ENCODE measurements around the gene GPHA2. TPM values are rescaled to one million over a fixed set of nuclear protein-coding genes. Genes with fewer than 3 reads are reported as not detected.

The GPHA2 gene
- total and polyA plus RNA-seq, 2 experiments from 2014 or later, result not detected

DNA sequence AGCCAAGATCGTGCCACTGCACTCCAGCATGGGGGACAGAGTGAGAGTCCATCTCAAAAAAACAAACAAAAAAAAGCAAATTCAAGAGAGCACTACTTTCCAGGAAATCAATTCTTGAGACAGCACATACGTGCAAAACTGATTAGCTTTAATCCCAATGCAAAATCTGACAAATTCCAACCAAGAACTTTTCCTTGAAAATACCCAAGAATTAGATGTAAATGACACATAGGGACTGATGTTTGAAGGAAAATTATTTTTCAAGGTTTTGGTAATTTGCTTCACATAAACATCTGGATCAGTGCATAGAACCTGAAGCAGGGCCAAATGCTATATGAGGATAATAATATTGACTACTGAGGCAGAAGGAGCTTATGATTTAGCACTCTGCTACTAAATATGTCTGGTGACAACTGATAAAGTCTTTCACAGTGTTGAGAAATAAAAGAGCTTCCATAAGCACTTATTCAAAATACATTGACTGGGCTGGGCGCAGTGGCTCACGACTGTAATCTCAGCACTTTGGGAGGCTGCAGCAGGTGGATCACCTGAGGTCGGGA, 27.5 kb upstream of the GPHA2 start:
- no peak overlapping the region for H3K4me3 ChIP-seq
- DNase-seq (ENCODE audit: low spot score), result no peak

DNA sequence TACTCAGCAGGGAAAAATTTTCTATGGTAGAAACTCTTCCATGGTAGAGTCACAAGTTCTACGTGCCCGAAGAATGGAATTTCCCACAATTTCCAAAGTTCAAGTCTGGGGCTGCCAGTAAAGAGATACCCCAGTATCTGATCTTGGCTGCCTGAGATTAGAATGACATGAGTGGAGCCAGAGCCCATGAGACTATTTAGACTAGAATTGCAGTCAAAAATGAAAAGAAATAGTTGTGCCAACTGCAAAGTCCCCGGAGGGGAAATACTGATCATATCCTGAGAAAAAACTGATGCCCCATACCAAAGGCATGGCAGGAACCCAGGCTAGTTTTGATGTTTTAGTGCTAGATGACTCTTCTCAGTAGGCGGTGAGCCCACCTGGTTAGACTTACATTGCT, 25.0 kb upstream of the GPHA2 start:
- WGBS (ENCODE audit: low lambda C conversion rate, missing lambda C conversion rate), result 76% methylated on average over 4 of the region's 4 CpGs
- DNase-seq (ENCODE audit: low spot score), result no peak
- Histone ChIP-seq H3K27ac (no peak overlapping the region), H2AFZ (no peak overlapping the region), H3K4me1 (ENCODE audit: insufficient read depth) (no peaks in the 10 kb centered on the region), H4K20me1 (ENCODE audit: insufficient read depth, poor library complexity, severe bottlenecking) (no peaks in the 10 kb centered on the region), H3K9me3 (ENCODE audit: low read depth) (no peaks in the 10 kb centered on the region), H3K9me2 (replicated peaks; ENCODE audit: insufficient read depth) (no peaks in the 10 kb centered on the region), H3K4me2 (no peak overlapping the region), H3K4me3 (no peak overlapping the region), H3K27me3 (no peaks in the 10 kb centered on the region), H3K79me2 (no peaks in the 10 kb centered on the region), H3K36me3 (replicated peaks; ENCODE audit: insufficient read depth, low read depth) (no peaks in the 10 kb centered on the region)
- TF ChIP-seq, protein P1, sequence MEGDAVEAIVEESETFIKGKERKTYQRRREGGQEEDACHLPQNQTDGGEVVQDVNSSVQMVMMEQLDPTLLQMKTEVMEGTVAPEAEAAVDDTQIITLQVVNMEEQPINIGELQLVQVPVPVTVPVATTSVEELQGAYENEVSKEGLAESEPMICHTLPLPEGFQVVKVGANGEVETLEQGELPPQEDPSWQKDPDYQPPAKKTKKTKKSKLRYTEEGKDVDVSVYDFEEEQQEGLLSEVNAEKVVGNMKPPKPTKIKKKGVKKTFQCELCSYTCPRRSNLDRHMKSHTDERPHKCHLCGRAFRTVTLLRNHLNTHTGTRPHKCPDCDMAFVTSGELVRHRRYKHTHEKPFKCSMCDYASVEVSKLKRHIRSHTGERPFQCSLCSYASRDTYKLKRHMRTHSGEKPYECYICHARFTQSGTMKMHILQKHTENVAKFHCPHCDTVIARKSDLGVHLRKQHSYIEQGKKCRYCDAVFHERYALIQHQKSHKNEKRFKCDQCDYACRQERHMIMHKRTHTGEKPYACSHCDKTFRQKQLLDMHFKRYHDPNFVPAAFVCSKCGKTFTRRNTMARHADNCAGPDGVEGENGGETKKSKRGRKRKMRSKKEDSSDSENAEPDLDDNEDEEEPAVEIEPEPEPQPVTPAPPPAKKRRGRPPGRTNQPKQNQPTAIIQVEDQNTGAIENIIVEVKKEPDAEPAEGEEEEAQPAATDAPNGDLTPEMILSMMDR (IDR thresholded peaks at IDR 0.05; ENCODE audit: poor library complexity), result no peak
- TF ChIP-seq EZH2phosphoT487 (IDR thresholded peaks at IDR 0.05; ENCODE audit: low read depth, severe bottlenecking, unreplicated experiment), result no peak
- no peak for TF ChIP-seq EZH2 (IDR thresholded peaks at IDR 0.05; ENCODE audit: borderline replicate concordance)

More for the DNA sequence above, 27.5 kb upstream of the GPHA2 start:
- no peaks in the 10 kb centered on the region for H3K4me1 ChIP-seq (ENCODE audit: insufficient read depth)
- 89% methylated on average over 5 of the region's 5 CpGs for WGBS (ENCODE audit: low lambda C conversion rate, missing lambda C conversion rate)
- no peak overlapping the region for H2AFZ ChIP-seq
- H3K9me3 ChIP-seq (ENCODE audit: low read depth), result no peaks in the 10 kb centered on the region
- no peaks in the 10 kb centered on the region for H4K20me1 ChIP-seq (ENCODE audit: insufficient read depth, poor library complexity, severe bottlenecking)
- H3K4me2 ChIP-seq, result no peak overlapping the region
- no peaks in the 10 kb centered on the region for H3K36me3 ChIP-seq (replicated peaks; ENCODE audit: insufficient read depth, low read depth)
- TF ChIP-seq, protein P1 (IDR thresholded peaks at IDR 0.05; ENCODE audit: poor library complexity), result no peak
- TF ChIP-seq EZH2phosphoT487 (IDR thresholded peaks at IDR 0.05; ENCODE audit: low read depth, severe bottlenecking, unreplicated experiment), result no peak
- TF ChIP-seq EZH2 (IDR thresholded peaks at IDR 0.05; ENCODE audit: borderline replicate concordance), result no peak
- no peaks in the 10 kb centered on the region for H3K9me2 ChIP-seq (replicated peaks; ENCODE audit: insufficient read depth)
- no peaks in the 10 kb centered on the region for H3K27me3 ChIP-seq
- no peaks in the 10 kb centered on the region for H3K79me2 ChIP-seq
- H3K27ac ChIP-seq, result no peak overlapping the region

DNA sequence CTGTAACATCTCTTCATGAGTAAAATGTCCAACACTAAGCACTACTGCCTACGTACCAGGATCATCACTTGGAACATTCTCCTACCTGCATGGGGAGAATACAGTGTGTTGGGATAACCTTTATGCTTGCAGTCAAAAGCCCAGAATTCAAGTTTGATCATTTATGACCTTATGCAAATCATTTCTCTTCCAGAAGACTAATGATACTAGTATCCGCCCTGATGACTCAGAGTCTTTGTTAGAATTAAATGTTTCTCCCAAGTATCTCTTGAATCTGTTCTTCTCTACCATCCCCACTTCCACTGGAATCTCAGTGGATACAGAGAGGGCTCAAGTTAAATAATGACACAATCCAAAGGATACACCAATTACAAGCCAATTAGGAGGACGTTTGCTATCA, 23.8 kb upstream of the GPHA2 start:
- no peaks in the 10 kb centered on the region for H3K36me3 ChIP-seq (replicated peaks; ENCODE audit: insufficient read depth, low read depth)
- H3K9me3 ChIP-seq (ENCODE audit: low read depth), result no peaks in the 10 kb centered on the region
- no peak overlapping the region for H3K27ac ChIP-seq
- H3K4me2 ChIP-seq, result no peak overlapping the region
- no peaks in the 10 kb centered on the region for H4K20me1 ChIP-seq (ENCODE audit: insufficient read depth, poor library complexity, severe bottlenecking)
- no peak overlapping the region for H2AFZ ChIP-seq
- no peaks in the 10 kb centered on the region for H3K79me2 ChIP-seq
- H3K4me1 ChIP-seq (ENCODE audit: insufficient read depth), result no peaks in the 10 kb centered on the region
- 64% methylated on average over 3 of the region's 3 CpGs for WGBS (ENCODE audit: low lambda C conversion rate, missing lambda C conversion rate)
- H3K27me3 ChIP-seq, result no peaks in the 10 kb centered on the region
- no peak for TF ChIP-seq EZH2phosphoT487 (IDR thresholded peaks at IDR 0.05; ENCODE audit: low read depth, severe bottlenecking, unreplicated experiment)
- TF ChIP-seq, protein P1 (IDR thresholded peaks at IDR 0.05; ENCODE audit: poor library complexity), result no peak
- TF ChIP-seq EZH2 (IDR thresholded peaks at IDR 0.05; ENCODE audit: borderline replicate concordance), result no peak
- DNase-seq (ENCODE audit: low spot score), result no peak
- H3K9me2 ChIP-seq (replicated peaks; ENCODE audit: insufficient read depth), result no peaks in the 10 kb centered on the region
- H3K4me3 ChIP-seq, result no peak overlapping the region

Data from hepatocyte (in vitro differentiated cells).